COR-L47 (cell line): ENCODE results near the gene PRRT1.
A peak's percentile ranks its signal among the peaks of the same experiment; 100 is the strongest.
"Not testable (repeated sequence)": the region's sequence is repeated elsewhere in the genome, so short reads cannot be mapped to it uniquely, and the experiment has no call there.

Source experiments
- DNase-seq: peaks from one replicate; lab custom pipeline; 2025; lab: John Stamatoyannopoulos, UW

Gene PRRT1

GRCh38 chr6:32187725-32188380 is 36.1 kb upstream of the PRRT1 start:
- not testable (repeated sequence) for DNase-seq

GRCh38 chr6:32187009-32187709 is 35.4 kb upstream of the PRRT1 start:
- DNase-seq, result no peak

- not testable (repeated sequence) for DNase-seq
Observed at GRCh38 chr6:32186151-32186840, 34.6 kb upstream of the PRRT1 start.

- DNase-seq, result not testable (repeated sequence)
Observed at GRCh38 chr6:32185681-32186131, 34.0 kb upstream of the PRRT1 start.

- no peak for DNase-seq
Observed at GRCh38 chr6:32184084-32184640, 32.4 kb upstream of the PRRT1 start, which contains the start of gene AGER. AGER (minus strand) TSS chr6:32184253; CDS start chr6:32184222, 31 bp downstream.

- DNase-seq, result no peak
Observed at GRCh38 chr6:32183483-32184083, 31.8 kb upstream of the PRRT1 start.

- DNase-seq, result no peak
Observed at GRCh38 chr6:32183030-32183429, 31.3 kb upstream of the PRRT1 start.

GRCh38 chr6:32182555-32182981 is 30.8 kb upstream of the PRRT1 start:
- DNase-seq, result no peak

GRCh38 chr6:32181915-32182529 is 30.3 kb upstream of the PRRT1 start:
- DNase-seq, result no peak

GRCh38 chr6:32181148-32181702 is 29.5 kb upstream of the PRRT1 start:
- no peak for DNase-seq

- no peak for DNase-seq
Observed at GRCh38 chr6:32179766-32180405, 28.1 kb upstream of the PRRT1 start.

- DNase-seq, result no peak
Observed at GRCh38 chr6:32178547-32179440, 27.1 kb upstream of the PRRT1 start.

- peak; percentile 100 for DNase-seq
Observed at GRCh38 chr6:32177788-32178546, 26.2 kb upstream of the PRRT1 start, which contains the start of gene RNF5. RNF5 (plus strand) TSS chr6:32178405; CDS start chr6:32178512, 107 bp downstream.

GRCh38 chr6:32177183-32177787 is 25.5 kb upstream of the PRRT1 start:
- DNase-seq, result peak; percentile 67

- DNase-seq, result no peak
Observed at GRCh38 chr6:32176476-32177182, 24.9 kb upstream of the PRRT1 start.

GRCh38 chr6:32175711-32176475 is 24.2 kb upstream of the PRRT1 start, which contains the start of gene AGPAT1:
AGPAT1 (minus strand) TSS chr6:32176084; CDS start chr6:32171496, 4,588 bp downstream.
- DNase-seq, result peak; percentile 95

GRCh38 chr6:32175322-32175710 is 23.6 kb upstream of the PRRT1 start:
- no peak for DNase-seq
